ENCODE results near the gene NLRC3.

The NLRC3 gene

GRCh38 chr16:3596101-3596861, 19.1 kb upstream of the NLRC3 start:
- DNase-seq = no peak

- DNase-seq = no peak
Measured at GRCh38 chr16:3595521-3596021, 18.4 kb upstream of the NLRC3 start.

GRCh38 chr16:3595110-3595486, 17.9 kb upstream of the NLRC3 start:
- no peak for DNase-seq

- DNase-seq = no peak
Measured at GRCh38 chr16:3594316-3595109, 17.3 kb upstream of the NLRC3 start.

- DNase-seq = no peak
Measured at GRCh38 chr16:3592559-3592958, 15.4 kb upstream of the NLRC3 start.

- no peak for DNase-seq
Measured at GRCh38 chr16:3591991-3592390, 14.8 kb upstream of the NLRC3 start.

GRCh38 chr16:3591436-3591803, 14.2 kb upstream of the NLRC3 start:
- no peak for DNase-seq

GRCh38 chr16:3590736-3591435, 13.7 kb upstream of the NLRC3 start:
- no peak for DNase-seq

GRCh38 chr16:3589991-3590701, 12.9 kb upstream of the NLRC3 start:
- DNase-seq = no peak

- DNase-seq = no peak
Measured at GRCh38 chr16:3589441-3589921, 12.3 kb upstream of the NLRC3 start.

GRCh38 chr16:3589001-3589400, 11.8 kb upstream of the NLRC3 start:
- DNase-seq = no peak

- no peak for DNase-seq
Measured at GRCh38 chr16:3587547-3588110, 10.4 kb upstream of the NLRC3 start.

GRCh38 chr16:3584412-3584811, 7.2 kb upstream of the NLRC3 start:
- no peak for DNase-seq

- DNase-seq = no peak
Measured at GRCh38 chr16:3583303-3584038, 6.3 kb upstream of the NLRC3 start.

- no peak for DNase-seq
Measured at GRCh38 chr16:3582276-3583165, 5.3 kb upstream of the NLRC3 start.

GRCh38 chr16:3581392-3581791, 4.2 kb upstream of the NLRC3 start:
- DNase-seq = no peak

GRCh38 chr16:3580686-3581085, 3.5 kb upstream of the NLRC3 start:
- DNase-seq = no peak

GRCh38 chr16:3580251-3580651, 3.0 kb upstream of the NLRC3 start:
- DNase-seq = no peak

- DNase-seq = no peak
Measured at GRCh38 chr16:3579776-3580175, 2.6 kb upstream of the NLRC3 start.

Measured in central memory CD4-positive, alpha-beta T cell (primary cell).